ENCODE measurements around the gene CFAP57.

- no peak for TF ChIP-seq POLR2A (IDR thresholded peaks at IDR 0.05; ENCODE audit: low read length)
- TF ChIP-seq GATA1 (IDR thresholded peaks at IDR 0.05; ENCODE audit: low read depth, low read length), result no peak
Observed at GRCh38 chr1:43266881-43267280, 94.8 kb downstream of the CFAP57 start.
